ENCODE results near the gene ARL5B.
A peak's percentile ranks its signal among the peaks of the same experiment; 100 is the strongest.
"Not testable (repeated sequence)": the region's sequence is repeated elsewhere in the genome, so short reads cannot be mapped to it uniquely, and the experiment has no call there.

Gene ARL5B, protein sequence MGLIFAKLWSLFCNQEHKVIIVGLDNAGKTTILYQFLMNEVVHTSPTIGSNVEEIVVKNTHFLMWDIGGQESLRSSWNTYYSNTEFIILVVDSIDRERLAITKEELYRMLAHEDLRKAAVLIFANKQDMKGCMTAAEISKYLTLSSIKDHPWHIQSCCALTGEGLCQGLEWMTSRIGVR

GRCh38 chr10:18659125-18659818 is at the start of gene ARL5B:
ARL5B (plus strand) TSS chr10:18659431; CDS start chr10:18659638, 207 bp downstream.
- DNase-seq, result peak; percentile 95

- DNase-seq, result no peak
These were observed 48.7 kb upstream of the ARL5B start for GRCh38 chr10:18610517-18610916.

- no peak for DNase-seq
These were observed 48.1 kb upstream of the ARL5B start for GRCh38 chr10:18611168-18611567.

DNA sequence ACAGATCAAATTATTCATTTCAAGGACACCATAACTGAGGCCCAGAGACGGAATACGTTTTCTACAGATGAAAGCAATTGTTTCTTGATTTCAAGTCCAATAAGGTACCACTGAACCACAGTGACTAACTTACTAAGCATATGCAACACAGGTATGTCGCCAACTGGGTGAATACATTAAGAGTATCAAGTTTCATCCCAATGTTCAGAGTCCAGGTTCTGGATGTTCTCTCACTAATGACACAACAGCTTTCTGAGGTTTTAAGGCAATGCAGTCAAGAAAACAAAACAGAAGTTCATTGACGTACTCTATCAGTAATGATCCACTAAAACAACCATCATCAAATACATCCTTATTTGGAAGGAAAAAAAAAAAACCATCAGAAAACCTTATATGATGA is 43.6 kb upstream of the ARL5B start:
- no peak for DNase-seq

- DNase-seq, result no peak
These were observed 42.9 kb upstream of the ARL5B start for GRCh38 chr10:18616337-18616736.

- no peak for DNase-seq
These were observed 40.2 kb upstream of the ARL5B start for GRCh38 chr10:18619016-18619415.

- no peak for DNase-seq
These were observed 38.4 kb upstream of the ARL5B start for GRCh38 chr10:18620856-18621255.

- not testable (repeated sequence) for DNase-seq
These were observed 35.6 kb upstream of the ARL5B start for GRCh38 chr10:18623671-18624070.

GRCh38 chr10:18625886-18626285 is 33.3 kb upstream of the ARL5B start:
- no peak for DNase-seq

- DNase-seq, result peak; percentile 72
These were observed 31.7 kb upstream of the ARL5B start for GRCh38 chr10:18627452-18628018.

- not testable (repeated sequence) for DNase-seq
These were observed 26.7 kb upstream of the ARL5B start for GRCh38 chr10:18632500-18632899.

DNA sequence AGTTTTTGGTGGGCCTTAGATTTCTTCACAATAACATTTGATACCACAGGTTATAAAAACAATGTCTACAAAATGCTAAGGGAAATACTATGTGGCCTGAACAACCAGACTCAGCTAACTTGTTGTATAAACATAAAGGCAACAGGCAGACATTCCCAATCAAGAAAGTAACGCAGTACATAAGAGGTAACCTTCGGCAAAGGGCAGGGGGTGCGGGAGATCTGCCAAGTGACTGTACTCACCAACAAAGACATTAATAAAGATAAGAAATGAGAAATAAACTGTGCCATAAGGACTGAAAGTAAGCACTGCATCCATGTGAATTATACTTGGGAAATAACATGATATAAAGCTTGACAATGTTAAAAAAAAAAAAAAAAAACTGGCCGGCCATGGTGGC is 23.2 kb upstream of the ARL5B start:
- DNase-seq, result no peak

GRCh38 chr10:18637400-18637799 is 21.8 kb upstream of the ARL5B start:
- DNase-seq, result not testable (repeated sequence)

DNA sequence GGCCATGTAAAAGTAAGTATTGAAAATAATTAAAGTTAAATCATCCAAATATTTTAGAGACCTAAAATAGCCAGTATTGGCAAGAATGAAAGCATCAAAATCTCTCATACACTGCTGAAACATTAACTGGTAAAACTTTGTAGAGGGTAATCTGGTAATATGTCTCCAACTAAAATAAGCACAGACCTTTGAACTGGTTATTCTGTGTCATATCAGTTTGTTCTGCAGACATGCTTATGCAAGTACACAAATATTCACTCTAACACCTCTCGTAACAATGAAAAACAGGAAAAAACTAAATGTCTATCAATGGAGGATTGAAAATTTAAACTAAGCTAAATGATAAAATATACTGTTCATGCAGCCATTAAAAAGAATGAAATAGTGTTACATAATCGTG is 19.5 kb upstream of the ARL5B start:
- not testable (repeated sequence) for DNase-seq

- no peak for DNase-seq
These were observed 12.1 kb upstream of the ARL5B start for GRCh38 chr10:18647151-18647550.

GRCh38 chr10:18647945-18648344 is 11.3 kb upstream of the ARL5B start:
- no peak for DNase-seq

DNA sequence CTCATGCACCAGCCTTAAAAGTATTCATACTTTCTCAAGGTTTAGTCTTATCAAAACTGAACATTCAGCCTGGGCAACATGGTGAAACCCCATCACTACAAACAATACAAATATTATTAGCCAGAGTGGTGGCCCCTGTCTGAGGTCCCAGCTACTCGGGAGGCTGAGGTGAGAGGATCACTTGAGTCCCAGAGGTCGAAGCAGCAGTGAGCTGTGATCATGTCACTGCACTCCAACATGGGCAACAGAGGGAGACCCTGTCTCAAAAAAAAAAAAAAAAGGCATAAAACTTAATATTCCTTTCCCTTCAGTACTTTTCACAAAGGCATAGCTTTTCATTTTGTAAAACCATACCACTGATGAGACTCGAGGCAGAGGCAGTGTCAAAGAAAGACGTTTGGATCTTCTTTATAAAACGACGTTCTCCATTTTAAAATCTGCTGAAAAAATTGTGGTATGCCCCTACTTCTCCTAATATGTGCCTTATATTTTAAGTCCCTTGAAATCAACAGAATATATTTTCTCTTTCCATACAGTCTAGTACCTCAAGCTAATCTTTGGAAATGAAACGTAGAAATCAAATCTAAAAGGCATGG is 9.8 kb upstream of the ARL5B start:
- DNase-seq, result no peak

GRCh38 chr10:18650404-18650997 is 8.7 kb upstream of the ARL5B start:
- DNase-seq, result no peak

- DNase-seq, result peak; percentile 92
These were observed 7.8 kb upstream of the ARL5B start, which contains the start of gene NSUN6 for GRCh38 chr10:18651324-18652007. NSUN6 (minus strand) TSS chr10:18651587; CDS start chr10:18651203, 384 bp downstream.

GRCh38 chr10:18653112-18653511 is 6.1 kb upstream of the ARL5B start:
- no peak for DNase-seq

DNA sequence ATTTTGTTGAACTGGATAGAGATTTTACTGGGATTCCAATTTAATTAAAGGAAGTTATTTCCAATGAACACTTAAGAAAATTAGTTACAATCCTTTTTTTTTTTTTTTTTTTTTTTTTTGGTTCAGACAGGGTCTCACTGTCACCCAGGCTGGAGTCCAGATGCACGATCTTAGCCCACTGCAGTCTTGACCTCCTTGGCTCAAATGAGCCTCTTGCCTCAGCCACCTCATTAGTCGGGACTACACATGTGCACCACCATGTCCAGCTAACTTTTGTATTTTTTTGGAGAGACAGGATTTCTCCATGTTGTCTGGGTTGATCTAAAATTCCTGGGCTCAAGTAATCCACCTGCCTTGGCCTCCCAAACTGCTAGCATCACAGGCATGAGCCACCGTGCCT is 2.5 kb upstream of the ARL5B start:
- no peak for DNase-seq

GRCh38 chr10:18658271-18659124 is 733 bp upstream of the ARL5B start:
- no peak for DNase-seq

All from activated gamma-delta T cell treated with Interleukin-2 at 50 U/mL for 16 hours (primary cell).